Smooth muscle cell (in vitro differentiated cells): Measurements from ENCODE around the gene PDCD4. TPM values are rescaled to one million over a fixed set of nuclear protein-coding genes. Genes with fewer than 3 reads are reported as not detected.

Source experiments
- DNase-seq: peaks from one replicate; lab custom pipeline; 2025; ENCODE audit not compliant: unreplicated experiment; lab: John Stamatoyannopoulos, UW
- H2AFZ ChIP-seq: fragments of 200-600 bp; sonication (generic); 2 replicates; pipeline ENCODE4 v1.6.0; 2016; ENCODE audit warnings: antibody characterized with exemption, low read depth, mild to moderate bottlenecking
- H3F3A ChIP-seq: fragments of 200-600 bp; sonication (generic); 2 replicates; pipeline ENCODE4 v1.6.0; 2017; ENCODE audit warnings: antibody characterized with exemption, low read depth
- H3K27ac ChIP-seq: fragments of 200-600 bp; sonication (generic); 2 replicates; pipeline ENCODE4 v1.5.1; 2016; ENCODE audit warnings: low read depth, mild to moderate bottlenecking
- H3K27me3 ChIP-seq: fragments of 200-600 bp; sonication (generic); 2 replicates; pipeline ENCODE4 v1.6.1; 2016; ENCODE audit warnings: low read depth, mild to moderate bottlenecking
- H3K36me3 ChIP-seq: fragments of 200-600 bp; sonication (generic); 2 replicates; pipeline ENCODE4 v1.5.1; 2016; ENCODE audit warnings: low read depth
- H3K4me1 ChIP-seq: fragments of 200-600 bp; sonication (generic); 2 replicates; pipeline ENCODE4 v1.5.1; 2016; ENCODE audit warnings: low read depth
- H3K4me2 ChIP-seq: fragments of 200-600 bp; sonication (generic); 2 replicates; pipeline ENCODE4 v1.6.0; 2016; ENCODE audit warnings: mild to moderate bottlenecking
- H3K4me3 ChIP-seq: fragments of 200-600 bp; sonication (generic); 2 replicates; pipeline ENCODE4 v1.5.1; 2016; ENCODE audit warnings: mild to moderate bottlenecking
- H3K79me2 ChIP-seq: fragments of 200-600 bp; sonication (generic); 2 replicates; pipeline ENCODE4 v1.6.0; 2016; ENCODE audit warnings: low read depth, mild to moderate bottlenecking
- H3K9ac ChIP-seq: fragments of 200-600 bp; sonication (generic); 2 replicates; pipeline ENCODE4 v1.6.0; 2016; ENCODE audit warnings: low read depth
- H3K9me3 ChIP-seq: fragments of 200-600 bp; sonication (generic); replicated peaks from 2 replicates; pipeline ENCODE4 v1.5.1; 2016; ENCODE audit warnings: low read depth
- H4K20me1 ChIP-seq: fragments of 200-600 bp; sonication (generic); 2 replicates; pipeline ENCODE4 v1.6.0; 2016; ENCODE audit warnings: low read depth
- CTCF ChIP-seq: fragments of 200-600 bp; sonication (generic); IDR thresholded peaks from 2 replicates; pipeline ENCODE4 v1.5.1; 2017; ENCODE audit warnings: borderline replicate concordance, mild to moderate bottlenecking, antibody characterized with exemption; ENCODE audit not compliant: insufficient read depth, poor library complexity, severe bottlenecking
- WGBS: methylation state at CpG from one replicate; pipeline ENCODE4 v1.1.7; 2016; ENCODE audit warnings: low lambda C conversion rate; 5-methylcytosine and 5-hydroxymethylcytosine counted together
- polyA plus RNA-seq: library from polyadenylated mRNA; unstranded; fragments of >200 nt; fragmentation: Nextera tagmentation; extraction: Ambion mirVana; gene quantifications from 2 replicates; pipeline ENCODE4 v1.2.1, GENCODE V29; 2016
- total RNA-seq: library from RNA; depleted of rRNA; stranded (reverse); fragments of >200 nt; gene quantifications from 2 replicates; pipeline ENCODE4 v1.2.3, GENCODE V29; 2014

PDCD4 gene
- total and polyA plus RNA-seq, 2 experiments from 2014 or later: 67.0 to 124 TPM

- H3K4me3 ChIP-seq: no peak overlapping the region
- peak overlapping the region; percentile 17 for H3K27ac ChIP-seq
- no peaks in the 10 kb centered on the region for H3F3A ChIP-seq
- DNase-seq: no peak
- peaks cover 9% of the 10 kb centered on the region for H3K4me1 ChIP-seq
- no peaks in the 10 kb centered on the region for H3K27me3 ChIP-seq
- no peaks in the 10 kb centered on the region for H3K9me3 ChIP-seq
- H3K4me2 ChIP-seq: no peak overlapping the region
- no peak for TF ChIP-seq CTCF
- H4K20me1 ChIP-seq: no peaks in the 10 kb centered on the region
- no peak overlapping the region for H3K9ac ChIP-seq
- H3K79me2 ChIP-seq: no peaks in the 10 kb centered on the region
- H2AFZ ChIP-seq: no peak overlapping the region
- 52% methylated on average over 6 of the region's 6 CpGs for WGBS
- H3K36me3 ChIP-seq: no peaks in the 10 kb centered on the region
These were observed 9.6 kb upstream of the PDCD4 start for GRCh38 chr10:110861930-110862649.

DNA sequence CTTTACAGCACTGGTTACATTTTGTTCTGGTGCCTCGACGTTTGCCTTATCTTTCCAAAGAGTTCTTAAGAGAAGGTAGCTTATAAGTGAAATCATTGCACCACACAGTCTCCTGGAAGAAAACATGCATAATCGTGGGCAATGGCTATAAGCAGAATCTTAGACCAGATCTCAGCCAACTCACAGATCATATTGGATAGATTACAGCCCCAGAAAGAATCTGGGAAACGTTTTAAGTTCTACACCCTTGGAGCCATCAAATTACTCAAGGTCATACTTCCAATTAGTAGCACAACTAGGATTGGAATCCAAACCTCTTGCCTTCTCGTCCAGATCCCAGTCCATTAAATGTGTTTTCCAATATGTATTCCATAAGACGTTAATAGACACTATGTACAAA lies 8.8 kb upstream of the PDCD4 start:
- Histone ChIP-seq H3K27me3 (no peaks in the 10 kb centered on the region), H3K4me1 (peaks cover 9% of the 10 kb centered on the region), H3K9me3 (no peaks in the 10 kb centered on the region), H3K4me2 (no peak overlapping the region), H3K4me3 (no peak overlapping the region), H3K9ac (no peak overlapping the region), H3F3A (peaks cover 6% of the 10 kb centered on the region), H3K79me2 (no peaks in the 10 kb centered on the region), H3K27ac (peak overlapping the region; percentile 17), H2AFZ (no peak overlapping the region), H3K36me3 (no peaks in the 10 kb centered on the region), H4K20me1 (no peaks in the 10 kb centered on the region)
- DNase-seq: no peak
- WGBS: 84% methylated on average over 6 of the region's 6 CpGs
- TF ChIP-seq CTCF: no peak

DNA sequence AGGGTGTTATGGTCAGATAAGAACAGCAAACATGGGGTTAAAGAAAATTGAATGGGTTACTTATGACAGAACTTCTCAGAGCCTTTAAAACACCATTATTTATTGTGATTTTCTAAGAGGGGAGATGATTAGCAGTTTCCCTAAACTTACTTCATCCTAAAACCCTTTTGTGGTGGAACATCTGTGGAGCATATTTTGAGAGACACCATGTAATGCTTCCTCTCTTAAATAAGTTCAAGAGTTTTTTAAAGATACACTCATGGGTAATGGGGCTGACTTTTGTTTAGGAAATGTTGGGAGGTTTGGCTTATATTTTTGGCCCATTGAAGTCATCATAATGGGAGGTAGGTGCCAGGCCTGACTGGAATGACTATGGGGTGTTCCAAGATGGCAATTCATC lies 8.4 kb upstream of the PDCD4 start:
- H3K36me3 ChIP-seq: no peaks in the 10 kb centered on the region
- H2AFZ ChIP-seq: no peak overlapping the region
- no peak overlapping the region for H3K4me3 ChIP-seq
- DNase-seq: no peak
- peaks cover 9% of the 10 kb centered on the region for H3K4me1 ChIP-seq
- H3K79me2 ChIP-seq: no peaks in the 10 kb centered on the region
- no peak for TF ChIP-seq CTCF
- no peak overlapping the region for H3K9ac ChIP-seq
- no peak overlapping the region for H3K27ac ChIP-seq
- H4K20me1 ChIP-seq: no peaks in the 10 kb centered on the region
- H3K4me2 ChIP-seq: no peak overlapping the region
- no peaks in the 10 kb centered on the region for H3K27me3 ChIP-seq
- peaks cover 6% of the 10 kb centered on the region for H3F3A ChIP-seq
- no peaks in the 10 kb centered on the region for H3K9me3 ChIP-seq

DNA sequence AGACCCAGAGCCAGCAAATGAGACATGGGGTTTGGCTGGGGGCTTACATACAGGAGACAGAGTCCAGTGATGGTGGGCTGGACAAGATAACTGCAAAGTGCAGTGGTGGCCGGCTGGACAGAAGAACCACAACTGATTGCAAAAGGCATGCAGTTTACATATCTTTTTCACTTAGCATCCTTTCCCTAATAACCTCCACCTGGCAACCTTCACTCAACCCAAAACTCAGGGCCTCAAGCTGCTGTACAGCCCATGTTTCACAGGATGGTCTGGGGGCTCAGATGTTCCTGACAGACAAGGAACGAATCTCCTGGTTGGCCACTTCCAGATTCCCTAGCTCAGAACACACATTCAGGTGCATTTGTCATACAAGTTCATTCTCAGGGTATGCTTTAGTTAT lies 7.8 kb upstream of the PDCD4 start:
- Histone ChIP-seq H3K4me2 (no peak overlapping the region), H3K9ac (no peak overlapping the region), H3K9me3 (no peaks in the 10 kb centered on the region), H3K4me1 (peaks cover 9% of the 10 kb centered on the region), H3K27ac (no peak overlapping the region), H3K79me2 (no peaks in the 10 kb centered on the region), H4K20me1 (no peaks in the 10 kb centered on the region), H2AFZ (peak overlapping the region; percentile 10), H3F3A (peaks cover 6% of the 10 kb centered on the region), H3K27me3 (no peaks in the 10 kb centered on the region), H3K4me3 (no peak overlapping the region), H3K36me3 (no peaks in the 10 kb centered on the region)
- DNase-seq: no peak
- TF ChIP-seq CTCF: no peak
- 97% methylated on average over 2 of the region's 2 CpGs for WGBS
